HCT116 (cell line): ENCODE measurements around the gene CCDC142. TPM values are rescaled to one million over a fixed set of nuclear protein-coding genes. Genes with fewer than 3 reads are reported as not detected.

Source experiments
- ATAC-seq: fragments of 200-7000 bp; cut with Tn5 transposase; 2 replicates; pipeline ENCODE4 v1.9.1; 2020; ENCODE audit warnings: mild to moderate bottlenecking, moderate library complexity
- BruUV-seq: library from RNA; stranded (reverse); fragments of 400-500 nt; replicated peaks from 2 replicates; lab custom pipeline; 2021; lab: Mats Ljungman, UMichigan
- CTCF ChIA-PET: fragments of 300-600 bp; sonication (Branson Sonifier 250); formaldehyde crosslinking; loops from one replicate; lab custom pipeline; 2021; ENCODE audit warnings: antibody characterized with exemption; lab: Charles Lee
- POLR2A ChIA-PET: fragments of 300-600, 350-600 bp; sonication (Branson Sonifier 250); formaldehyde crosslinking; loops from one replicate; lab custom pipeline; 2021; ENCODE audit warnings: antibody characterized with exemption; lab: Charles Lee
- RAD21 ChIA-PET, 2 experiments: fragments of 300-600 bp; sonication (Branson Sonifier 250); formaldehyde crosslinking; loops; one replicate each; lab custom pipeline; 2023; ENCODE audit warnings: low total read pairs in 2 of 2; ENCODE audit not compliant: uncharacterized antibody in 2 of 2, unreplicated experiment in 2 of 2, low non-redundant PET in 1 of 2; lab: Charles Lee
- DNase-seq: peaks from one replicate; pipeline ENCODE4 v3.0.0-alpha.2; 2010; ENCODE audit warnings: low read depth, low spot score
- H2AFZ ChIP-seq: fragments of 200-600 bp; shearing (Covaris generic), sonication (generic); 2 replicates; pipeline ENCODE4 v1.6.1; 2017; ENCODE audit warnings: low read depth, mixed run types, mixed read lengths, antibody characterized with exemption, low read length; ENCODE audit not compliant: poor library complexity, severe bottlenecking
- H3K27ac ChIP-seq: 2 replicates; pipeline ENCODE4 v1.5.1; 2012; ENCODE audit warnings: low read depth, low read length
- H3K27me3 ChIP-seq: fragments of 200-600 bp; sonication (generic); 2 replicates; pipeline ENCODE4 v1.6.1; 2016; ENCODE audit warnings: mixed run types, low read length, mixed read lengths; ENCODE audit not compliant: insufficient read depth
- H3K36me3 ChIP-seq, 2 experiments: fragments of 200-500 bp in 1 of 2; fragments of 200-600 bp in 1 of 2; sonication (Bioruptor generic) in 1 of 2; sonication (generic) in 1 of 2; 2 replicates each; pipeline versions ENCODE4 v1.5.1 to v1.6.1; 2014 to 2016; ENCODE audit warnings: low read length in 2 of 2, inconsistent platforms in 1 of 2, mixed read lengths in 1 of 2, mixed run types in 1 of 2; ENCODE audit not compliant: insufficient read depth in 2 of 2, control insufficient read depth in 1 of 2
- H3K4me1 ChIP-seq, 2 experiments: fragments of 200-600 bp in 1 of 2; sonication (generic) in 1 of 2; 2 replicates each; pipeline versions ENCODE4 v1.5.1 to v1.6.1; 2012 to 2017; ENCODE audit warnings: low read length in 2 of 2, inconsistent platforms in 1 of 2, mild to moderate bottlenecking in 1 of 2, mixed read lengths in 1 of 2, mixed run types in 1 of 2, moderate library complexity in 1 of 2; ENCODE audit not compliant: insufficient read depth in 2 of 2, control insufficient read depth in 1 of 2
- H3K4me2 ChIP-seq: fragments of 200-600 bp; sonication (generic); 2 replicates; pipeline ENCODE4 v1.6.1; 2017; ENCODE audit warnings: mixed run types, low read length, mixed read lengths
- H3K4me3 ChIP-seq, 2 experiments: fragments of 200-600 bp in 1 of 2; sonication (generic) in 1 of 2; replicated peaks in 1 of 2; 2 replicates each; pipeline ENCODE4 v1.5.1; 2011 to 2016; ENCODE audit warnings: low read length in 2 of 2, control low read depth in 1 of 2, low read depth in 1 of 2, mild to moderate bottlenecking in 1 of 2, mixed read lengths in 1 of 2, mixed run types in 1 of 2
- H3K79me2 ChIP-seq: fragments of 200-600 bp; sonication (generic); 2 replicates; pipeline ENCODE4 v1.6.1; 2017; ENCODE audit warnings: mild to moderate bottlenecking, mixed run types, low read length, moderate library complexity, mixed read lengths; ENCODE audit not compliant: insufficient read depth
- H3K9ac ChIP-seq: fragments of 200-600 bp; sonication (generic); 2 replicates; pipeline ENCODE4 v1.6.1; 2016; ENCODE audit warnings: low read length, mixed read lengths
- H3K9me2 ChIP-seq: fragments of 200-600 bp; sonication (generic), shearing (Covaris generic); 2 replicates; pipeline ENCODE4 v1.6.1; 2017; ENCODE audit warnings: mixed run types, mild to moderate bottlenecking, moderate library complexity; ENCODE audit not compliant: insufficient read depth
- H3K9me3 ChIP-seq, 2 experiments: fragments of 200-500 bp in 1 of 2; fragments of 200-600 bp in 1 of 2; sonication (Bioruptor generic) in 1 of 2; sonication (generic) in 1 of 2; 2 replicates each; pipeline ENCODE4 v1.6.1; 2014 to 2017; ENCODE audit warnings: low read length in 2 of 2, mixed read lengths in 2 of 2, inconsistent platforms in 1 of 2, low read depth in 1 of 2, mild to moderate bottlenecking in 1 of 2, mixed run types in 1 of 2, moderate library complexity in 1 of 2; ENCODE audit not compliant: control insufficient read depth in 1 of 2, insufficient read depth in 1 of 2
- H4K20me1 ChIP-seq: fragments of 200-600 bp; sonication (generic), shearing (Covaris generic); 2 replicates; pipeline ENCODE4 v1.6.1; 2017; ENCODE audit warnings: mixed run types, mild to moderate bottlenecking, moderate library complexity; ENCODE audit not compliant: insufficient read depth
- CTCF ChIP-seq, 3 experiments: fragments of 200-600 bp in 1 of 3; sonication (generic) in 1 of 3; IDR thresholded peaks in 2 of 3; conservative IDR thresholded peaks in 1 of 3; 2 replicates each; pipeline ENCODE4 v1.5.1; 2012 to 2017; ENCODE audit warnings: low read depth in 2 of 3, low read length in 2 of 3, antibody characterized with exemption in 1 of 3, borderline replicate concordance in 1 of 3, control low read depth in 1 of 3, mild to moderate bottlenecking in 1 of 3, mixed read lengths in 1 of 3, mixed run types in 1 of 3, moderate library complexity in 1 of 3; ENCODE audit not compliant: insufficient read depth in 1 of 3
- ELF1 ChIP-seq: IDR thresholded peaks from 2 replicates; pipeline ENCODE4 v1.6.1; 2012; ENCODE audit warnings: low read depth, borderline replicate concordance
- JUND ChIP-seq: IDR thresholded peaks from 2 replicates; pipeline ENCODE4 v1.6.1; 2012
- POLR2A ChIP-seq: IDR thresholded peaks from 2 replicates; pipeline ENCODE4 v1.7.0; 2011; ENCODE audit warnings: borderline replicate concordance; ENCODE audit not compliant: insufficient read depth, insufficient read length; ENCODE audit errors: extremely low read depth
- POLR2AphosphoS5 ChIP-seq: IDR thresholded peaks from 2 replicates; pipeline ENCODE4 v1.6.1; 2011; ENCODE audit warnings: mild to moderate bottlenecking, low read depth, low read length, moderate library complexity
- RAD21 ChIP-seq: IDR thresholded peaks from 2 replicates; pipeline ENCODE4 v1.6.1; 2012; ENCODE audit warnings: low read depth, mild to moderate bottlenecking
- SIN3A ChIP-seq: IDR thresholded peaks from 2 replicates; pipeline ENCODE4 v1.6.1; 2012; ENCODE audit warnings: low read depth
- SP1 ChIP-seq: IDR thresholded peaks from 2 replicates; pipeline ENCODE4 v1.6.1; 2012; ENCODE audit warnings: low read depth
- YY1 ChIP-seq: IDR thresholded peaks from 2 replicates; pipeline ENCODE4 v1.6.1; 2011; ENCODE audit warnings: low read length, low read depth, moderate library complexity, mild to moderate bottlenecking; ENCODE audit not compliant: insufficient replicate concordance; ENCODE audit errors: extremely low read depth
- ZBTB33 ChIP-seq: IDR thresholded peaks from 2 replicates; pipeline ENCODE4 v1.6.1; 2011; ENCODE audit warnings: mild to moderate bottlenecking, low read length, moderate library complexity; ENCODE audit not compliant: insufficient replicate concordance; ENCODE audit errors: extremely low read depth
- ZFX ChIP-seq: fragments of 450-650 bp; IDR thresholded peaks from 2 replicates; pipeline ENCODE4 v1.6.1; 2017
- ZNF274 ChIP-seq: fragments of 200-500 bp; sonication (Bioruptor generic); IDR thresholded peaks from 2 replicates; pipeline ENCODE4 v1.6.1; 2014; ENCODE audit warnings: mild to moderate bottlenecking, low read depth, low read length, inconsistent platforms
- intact Hi-C: fragments of 100-400 bp; cut with micrococcal nuclease; formaldehyde crosslinking; loops from 2 replicates; pipeline ENCODE4 v1.10.0; 2022
- total RNA-seq: library from RNA; stranded (reverse); gene quantifications from one replicate; pipeline ENCODE4 v1.2.1, GENCODE V29; 2021; ENCODE audit not compliant: unreplicated experiment
- TF ChIP-seq, protein P1 (sequence below): IDR thresholded peaks from 2 replicates; pipeline ENCODE4 v1.6.1; 2012
- TF ChIP-seq, protein P2 (sequence below): IDR thresholded peaks from 2 replicates; pipeline ENCODE4 v1.6.1; 2012; ENCODE audit warnings: low read depth

Gene CCDC142
- total RNA-seq, 1 experiment from 2014 or later, result 15.0 TPM

- no peak overlapping the region for H3K4me3 ChIP-seq
- TF ChIP-seq CTCF (IDR thresholded peaks at IDR 0.05 in 2 of 3, conservative IDR thresholded peaks at IDR 0.05 in 1 of 3; ENCODE audit: borderline replicate concordance in 1 of 3, insufficient read depth in 1 of 3, low read depth in 2 of 3, low read length in 2 of 3) (no peak), JUND (no peak), ZFX (no peak), SIN3A (no peak), SP1 (no peak), POLR2A (no peak), POLR2AphosphoS5 (no peak), ELF1 (no peak), ZBTB33 (no peak), RAD21 (no peak), YY1 (no peak), ZNF274 (no peak)
- TF ChIP-seq, protein P1, sequence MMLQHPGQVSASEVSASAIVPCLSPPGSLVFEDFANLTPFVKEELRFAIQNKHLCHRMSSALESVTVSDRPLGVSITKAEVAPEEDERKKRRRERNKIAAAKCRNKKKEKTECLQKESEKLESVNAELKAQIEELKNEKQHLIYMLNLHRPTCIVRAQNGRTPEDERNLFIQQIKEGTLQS, result no peak
- TF ChIP-seq, protein P2, sequence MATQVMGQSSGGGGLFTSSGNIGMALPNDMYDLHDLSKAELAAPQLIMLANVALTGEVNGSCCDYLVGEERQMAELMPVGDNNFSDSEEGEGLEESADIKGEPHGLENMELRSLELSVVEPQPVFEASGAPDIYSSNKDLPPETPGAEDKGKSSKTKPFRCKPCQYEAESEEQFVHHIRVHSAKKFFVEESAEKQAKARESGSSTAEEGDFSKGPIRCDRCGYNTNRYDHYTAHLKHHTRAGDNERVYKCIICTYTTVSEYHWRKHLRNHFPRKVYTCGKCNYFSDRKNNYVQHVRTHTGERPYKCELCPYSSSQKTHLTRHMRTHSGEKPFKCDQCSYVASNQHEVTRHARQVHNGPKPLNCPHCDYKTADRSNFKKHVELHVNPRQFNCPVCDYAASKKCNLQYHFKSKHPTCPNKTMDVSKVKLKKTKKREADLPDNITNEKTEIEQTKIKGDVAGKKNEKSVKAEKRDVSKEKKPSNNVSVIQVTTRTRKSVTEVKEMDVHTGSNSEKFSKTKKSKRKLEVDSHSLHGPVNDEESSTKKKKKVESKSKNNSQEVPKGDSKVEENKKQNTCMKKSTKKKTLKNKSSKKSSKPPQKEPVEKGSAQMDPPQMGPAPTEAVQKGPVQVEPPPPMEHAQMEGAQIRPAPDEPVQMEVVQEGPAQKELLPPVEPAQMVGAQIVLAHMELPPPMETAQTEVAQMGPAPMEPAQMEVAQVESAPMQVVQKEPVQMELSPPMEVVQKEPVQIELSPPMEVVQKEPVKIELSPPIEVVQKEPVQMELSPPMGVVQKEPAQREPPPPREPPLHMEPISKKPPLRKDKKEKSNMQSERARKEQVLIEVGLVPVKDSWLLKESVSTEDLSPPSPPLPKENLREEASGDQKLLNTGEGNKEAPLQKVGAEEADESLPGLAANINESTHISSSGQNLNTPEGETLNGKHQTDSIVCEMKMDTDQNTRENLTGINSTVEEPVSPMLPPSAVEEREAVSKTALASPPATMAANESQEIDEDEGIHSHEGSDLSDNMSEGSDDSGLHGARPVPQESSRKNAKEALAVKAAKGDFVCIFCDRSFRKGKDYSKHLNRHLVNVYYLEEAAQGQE, result no peak
These were observed 31.0 kb upstream of the CCDC142 start for GRCh38 chr2:74513605-74514367.

More at GRCh38 chr2:74513605-74514367, 31.0 kb upstream of the CCDC142 start:
- ATAC-seq, result no peak
- no peak overlapping the region for H2AFZ ChIP-seq
- DNase-seq, result no peak
- H3K9me3 ChIP-seq, result no peaks in the 10 kb centered on the region
- intact Hi-C loops, result no loop called here
- no peak overlapping the region for H3K9ac ChIP-seq
- no peaks in the 10 kb centered on the region for H3K27me3 ChIP-seq
- no peaks in the 10 kb centered on the region for H3K9me2 ChIP-seq
- H3K27ac ChIP-seq, result no peak overlapping the region
- H3K4me1 ChIP-seq, result peaks cover 1% of the 10 kb centered on the region in 2 experiments; a peak in 3 of 4 replicates
- H4K20me1 ChIP-seq, result no peaks in the 10 kb centered on the region
- ChIA-PET RAD21 (no interaction called here), POLR2A (no interaction called here), CTCF (interaction anchor here (0.7 kb wide), 1 partner anchor 134 kb away, joined by 4 read pairs; no protein-coding TSS in a partner anchor)
- no peaks in the 10 kb centered on the region for H3K79me2 ChIP-seq
- no TSS peak for BruUV-seq
- no peak overlapping the region for H3K4me2 ChIP-seq
- H3K36me3 ChIP-seq, result no peaks in the 10 kb centered on the region
